DMS 273 (cell line): ENCODE measurements around the gene PHETA2.
"Not testable (repeated sequence)": the region's sequence is repeated elsewhere in the genome, so short reads cannot be mapped to it uniquely, and the experiment has no call there.

Experiments
- DNase-seq: peaks from one replicate; lab custom pipeline; 2025; ENCODE audit not compliant: unreplicated experiment; lab: John Stamatoyannopoulos, UW

The PHETA2 gene

DNA sequence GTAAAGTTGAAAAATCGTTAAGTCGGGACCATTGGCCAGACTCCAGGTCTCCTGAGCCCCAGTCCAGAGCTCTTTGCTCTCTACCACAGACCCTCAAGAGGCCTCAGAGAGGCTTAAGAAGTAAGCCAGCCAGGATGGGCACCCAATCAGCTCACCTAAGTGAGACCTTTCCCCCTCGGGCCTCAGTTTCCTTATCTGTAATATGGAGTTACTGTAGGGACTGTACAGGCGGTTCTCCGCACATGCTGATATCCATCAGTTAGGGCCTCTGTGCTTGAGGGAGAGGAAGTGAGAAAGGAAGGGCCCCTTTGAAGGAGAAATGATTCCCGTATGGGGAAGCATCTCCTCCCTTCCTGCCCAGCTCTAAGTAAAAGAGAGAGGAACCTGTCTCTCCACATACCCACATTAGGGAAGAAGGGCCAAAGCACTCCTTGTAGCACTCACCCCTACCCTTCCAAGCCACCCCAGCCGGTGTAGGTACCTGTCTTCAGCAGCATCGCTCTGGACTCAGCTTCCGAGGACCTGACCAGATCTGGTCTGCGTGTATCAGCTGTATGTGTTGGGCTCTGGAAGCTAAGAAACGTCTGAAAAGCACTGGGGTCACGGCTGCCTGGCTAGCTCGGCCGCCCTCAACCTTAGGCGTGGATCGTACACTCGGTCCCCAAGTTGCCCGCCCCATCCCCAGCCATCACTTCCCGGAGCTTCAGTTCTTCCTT is 4.1 kb upstream of the PHETA2 start:
- DNase-seq = no peak

- DNase-seq = peak; percentile 97
Observed at GRCh38 chr22:42070517-42071422, 3.3 kb upstream of the PHETA2 start, which contains the start of gene NAGA. TSS of gene NAGA (minus strand) at chr22:42070812. CDS start at chr22:42070297, 515 bp downstream.

DNA sequence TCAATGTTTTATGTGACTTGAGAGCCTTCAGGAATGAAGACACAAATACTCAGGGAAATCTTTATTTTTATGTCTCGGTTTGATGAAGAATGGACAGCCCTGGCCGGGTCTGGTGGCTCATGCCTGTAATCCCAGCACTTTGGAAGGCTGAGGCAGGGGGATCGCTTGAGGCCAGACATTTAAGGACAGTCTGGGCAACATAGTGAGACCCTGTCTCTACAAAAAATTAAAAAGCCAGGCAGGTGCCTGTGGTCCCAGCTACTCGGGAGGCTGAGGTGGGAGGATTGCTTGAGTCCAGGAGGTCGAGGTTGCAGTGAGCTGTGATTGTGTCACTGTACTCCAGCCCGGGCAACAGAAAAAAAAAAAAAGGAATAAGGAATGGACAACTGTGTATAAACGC is 2.5 kb upstream of the PHETA2 start:
- not testable (repeated sequence) for DNase-seq

DNA sequence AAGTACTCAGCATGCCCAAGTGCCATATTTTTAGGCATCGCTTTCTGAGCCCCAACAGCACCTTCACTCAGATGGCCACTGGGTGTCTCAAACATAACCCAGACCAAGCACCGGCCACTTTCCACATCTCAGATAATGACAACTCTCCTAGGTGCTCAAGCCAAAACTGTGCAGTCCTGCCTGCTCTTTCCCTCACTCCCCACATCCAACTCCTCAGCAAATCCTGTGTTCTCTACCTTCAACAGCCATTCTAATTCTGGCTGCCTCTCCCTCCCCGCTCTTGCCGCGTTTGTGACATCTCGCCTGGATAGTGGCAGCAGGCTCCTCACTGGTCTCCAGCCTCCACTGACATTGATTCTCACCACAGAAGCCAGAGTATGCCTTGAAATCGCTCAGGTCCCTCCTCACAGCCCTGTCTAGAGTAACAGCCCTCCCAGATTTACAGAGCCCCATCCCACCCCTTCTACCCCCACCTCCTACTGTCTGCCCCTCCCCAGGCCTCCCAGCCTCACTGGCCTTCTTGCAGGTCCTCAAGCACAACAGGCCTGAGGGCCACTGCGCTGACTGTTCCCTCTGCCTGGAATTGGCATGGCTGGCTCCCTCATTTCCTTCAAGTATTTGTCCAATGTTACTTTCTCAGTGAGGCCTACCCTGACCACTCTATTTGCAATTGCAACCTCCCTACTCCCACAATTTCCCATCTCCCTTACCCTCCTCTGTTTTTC is 1.3 kb upstream of the PHETA2 start:
- no peak for DNase-seq

GRCh38 chr22:42073621-42074041 is 417 bp upstream of the PHETA2 start:
- no peak for DNase-seq

DNA sequence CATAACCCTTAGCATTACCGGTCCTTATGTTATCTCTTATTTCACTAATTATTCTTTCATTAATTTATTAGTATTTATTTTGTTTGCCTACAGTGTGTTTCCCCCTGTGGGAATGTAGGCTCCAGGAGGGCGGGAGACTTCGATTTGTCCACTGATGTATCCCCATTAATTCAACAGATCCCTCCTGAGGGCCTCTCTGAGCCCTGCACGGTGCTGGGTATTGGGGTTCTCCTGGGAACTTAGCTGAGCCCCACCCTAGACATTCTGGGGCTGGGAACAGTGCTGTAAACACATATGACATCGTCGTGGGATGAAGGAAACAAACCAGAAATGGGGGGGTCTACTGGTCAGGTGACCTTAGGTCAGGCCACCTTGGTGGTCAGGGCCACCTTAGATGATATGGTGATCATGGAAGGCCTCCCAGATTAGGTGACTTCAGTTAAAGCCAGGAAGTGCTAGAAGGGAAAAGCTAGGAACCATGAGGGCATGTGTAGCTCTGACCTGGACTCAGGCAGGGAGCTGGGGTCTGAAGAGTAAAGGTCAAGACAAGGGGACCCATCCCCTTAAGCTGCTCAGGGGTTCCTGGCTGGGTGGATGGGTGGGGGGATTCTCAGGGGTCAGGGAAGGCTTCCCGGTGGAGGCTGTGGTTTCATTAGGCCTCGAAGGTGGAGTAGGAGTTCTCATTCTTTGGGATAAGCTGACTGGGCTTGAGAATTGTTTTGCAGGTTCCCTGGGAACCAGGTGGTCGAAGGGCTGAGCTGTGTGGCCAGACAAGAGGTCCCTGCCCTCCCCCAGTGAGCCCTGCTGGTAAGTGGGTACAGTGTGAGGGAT is 1.0 kb downstream of the PHETA2 start:
- DNase-seq = no peak

GRCh38 chr22:42076764-42077485 is 2.9 kb downstream of the PHETA2 start:
- DNase-seq = no peak

DNA sequence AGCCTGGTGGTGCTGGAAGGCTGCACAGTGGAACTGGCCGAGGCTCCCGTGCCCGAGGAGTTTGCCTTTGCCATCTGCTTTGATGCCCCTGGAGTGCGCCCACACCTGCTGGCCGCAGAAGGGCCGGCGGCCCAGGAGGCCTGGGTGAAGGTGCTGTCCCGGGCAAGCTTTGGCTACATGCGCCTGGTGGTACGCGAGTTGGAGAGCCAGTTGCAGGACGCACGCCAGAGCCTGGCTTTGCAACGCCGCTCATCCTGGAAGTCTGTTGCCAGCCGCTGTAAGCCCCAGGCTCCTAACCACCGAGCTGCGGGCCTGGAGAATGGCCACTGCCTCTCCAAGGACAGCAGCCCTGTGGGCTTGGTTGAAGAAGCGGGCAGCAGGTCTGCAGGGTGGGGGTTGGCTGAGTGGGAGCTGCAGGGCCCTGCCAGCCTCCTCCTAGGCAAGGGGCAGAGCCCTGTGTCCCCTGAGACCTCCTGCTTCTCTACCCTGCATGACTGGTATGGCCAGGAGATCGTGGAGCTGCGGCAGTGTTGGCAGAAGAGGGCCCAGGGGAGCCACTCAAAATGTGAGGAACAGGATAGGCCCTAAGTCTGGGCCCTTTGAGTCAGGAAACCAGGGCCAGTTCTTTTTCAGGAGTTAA is 3.6 kb downstream of the PHETA2 start:
- DNase-seq = no peak

DNA sequence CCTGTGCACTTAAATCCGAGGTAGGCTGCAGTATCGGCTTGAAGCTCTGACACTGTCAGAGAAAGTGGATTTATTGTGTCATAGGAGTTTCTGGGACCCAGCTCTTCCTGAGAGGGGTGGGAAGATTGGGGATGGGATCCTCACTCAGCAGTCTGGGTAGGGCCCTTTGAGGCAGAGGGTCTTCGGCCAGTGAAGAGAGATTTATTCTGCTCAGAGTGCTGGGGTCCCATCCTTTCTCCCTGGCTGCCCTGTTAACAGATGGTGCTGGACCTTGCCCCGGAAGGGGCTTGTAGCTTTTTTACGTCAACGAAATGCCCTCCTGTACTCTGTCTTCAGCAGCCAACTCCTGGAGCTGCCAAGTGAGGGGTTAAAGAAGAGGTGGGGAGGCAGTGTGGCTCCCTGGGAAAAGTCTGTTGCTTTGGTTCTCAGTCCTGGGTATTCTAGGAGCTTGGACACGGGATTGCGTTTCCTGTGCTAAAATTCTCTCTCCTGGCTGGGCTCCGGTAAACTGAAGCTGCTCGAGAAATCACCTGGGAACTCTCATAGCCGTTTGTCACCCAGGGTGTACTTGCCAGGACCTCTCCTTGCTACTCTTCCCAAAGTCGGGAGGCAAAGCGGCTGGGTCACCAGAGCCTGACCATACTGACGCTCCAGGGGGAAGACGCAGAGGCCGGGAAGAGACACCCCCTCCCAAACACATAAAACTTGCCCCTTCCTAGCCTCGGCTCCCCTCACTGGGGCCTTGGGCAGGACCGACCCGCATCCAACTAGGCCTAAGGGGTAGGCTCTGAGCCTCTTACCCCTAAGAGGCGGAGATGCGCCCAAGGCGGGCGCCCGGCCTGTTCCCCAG is 4.6 kb downstream of the PHETA2 start:
- no peak for DNase-seq

- DNase-seq = peak; percentile 97
Observed at GRCh38 chr22:42079319-42080251, 5.5 kb downstream of the PHETA2 start, which contains the start of gene SMDT1. TSS of gene SMDT1 (plus strand) at chr22:42079700. CDS start at chr22:42079769, 69 bp downstream.

GRCh38 chr22:42080287-42080686 is 6.2 kb downstream of the PHETA2 start:
- DNase-seq = peak; percentile 39

DNA sequence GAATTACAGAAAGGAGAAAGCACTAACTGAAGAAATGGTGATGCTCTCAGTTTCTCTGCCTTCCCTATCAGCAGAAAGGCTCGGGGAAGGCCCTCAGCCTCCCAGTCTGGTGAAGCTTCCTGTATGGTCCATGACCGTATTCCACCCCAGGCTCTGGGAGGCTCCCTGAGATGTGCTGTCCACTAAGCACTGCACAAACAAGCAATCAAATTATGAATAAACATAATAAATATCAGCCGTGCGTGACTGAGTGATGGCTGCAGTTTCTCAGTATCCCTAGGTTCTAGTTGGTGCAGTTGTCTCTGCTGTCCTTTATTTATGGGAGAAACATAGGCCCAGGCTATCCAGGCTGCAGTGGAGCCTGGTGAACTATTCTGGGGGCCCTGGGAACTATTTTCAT is 9.1 kb downstream of the PHETA2 start:
- no peak for DNase-seq

DNA sequence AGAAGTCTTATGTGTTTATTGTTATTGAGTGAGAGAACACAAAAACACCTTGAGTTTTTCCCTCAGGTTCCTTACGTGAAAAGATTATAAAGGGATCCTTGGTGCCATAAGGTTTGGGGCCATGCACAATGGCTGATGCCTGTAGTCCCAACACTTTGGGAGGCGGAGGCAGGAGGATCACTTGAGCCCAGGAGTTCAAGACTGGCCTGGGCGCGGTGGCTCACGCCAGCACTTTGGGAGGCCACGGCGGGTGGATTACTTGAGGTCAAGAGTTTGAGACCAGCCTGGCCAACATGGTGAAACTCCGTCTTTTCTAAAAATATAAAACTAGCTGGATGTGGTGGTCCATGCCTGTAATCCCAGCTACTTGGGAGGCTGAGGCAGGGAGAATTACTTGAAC is 10.8 kb downstream of the PHETA2 start:
- no peak for DNase-seq

- peak; percentile 21 for DNase-seq
Observed at GRCh38 chr22:42086051-42086450, 12.0 kb downstream of the PHETA2 start.

- DNase-seq = peak; percentile 99
Observed at GRCh38 chr22:42090596-42091454, 16.8 kb downstream of the PHETA2 start, which contains the start of gene NDUFA6. TSS of gene NDUFA6 (minus strand) at chr22:42090772. CDS start at chr22:42090744, 28 bp downstream.

DNA sequence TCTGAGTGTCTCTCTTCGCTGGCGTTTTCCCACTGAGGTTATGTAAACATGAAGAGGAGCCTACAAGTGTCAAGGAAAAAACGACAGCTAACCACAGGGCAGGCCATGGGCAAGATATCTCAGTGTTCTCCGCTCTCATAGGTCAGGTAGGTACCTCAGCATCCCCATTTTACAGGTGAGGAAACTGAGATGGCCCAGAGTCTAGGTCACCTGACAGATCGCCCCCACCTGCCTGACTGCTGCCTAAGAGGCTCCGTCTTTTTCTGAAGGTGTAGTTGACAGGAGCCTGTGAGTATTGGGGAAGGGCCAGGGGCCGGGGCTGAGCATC is 17.4 kb downstream of the PHETA2 start:
- no peak for DNase-seq
